Epithelial cell of prostate (primary cell): Measurements from ENCODE around the gene MYD88.

Experiments
- DNase-seq: peaks from one replicate; pipeline ENCODE4 v3.0.0-alpha.2; 2011; ENCODE audit warnings: low read depth, low spot score
- H3K27ac ChIP-seq: fragments of 450-650 bp; 2 replicates; pipeline ENCODE4 v1.5.1; 2017; ENCODE audit warnings: mild to moderate bottlenecking

The MYD88 gene

GRCh38 chr3:38111696-38112377 is 26.6 kb upstream of the MYD88 start:
- no peak overlapping the region for H3K27ac ChIP-seq

GRCh38 chr3:38112378-38112761 is 26.1 kb upstream of the MYD88 start:
- H3K27ac ChIP-seq: no peak overlapping the region
- no peak for DNase-seq

More at GRCh38 chr3:38111696-38112377, 26.6 kb upstream of the MYD88 start:
- no peak for DNase-seq

- DNase-seq: no peak
- H3K27ac ChIP-seq: no peak overlapping the region
These were observed 24.2 kb upstream of the MYD88 start for GRCh38 chr3:38114052-38114874.

- DNase-seq: no peak
- no peak overlapping the region for H3K27ac ChIP-seq
These were observed 23.4 kb upstream of the MYD88 start for GRCh38 chr3:38114875-38115644.

GRCh38 chr3:38115645-38116427 is 22.6 kb upstream of the MYD88 start:
- DNase-seq: no peak
- no peak overlapping the region for H3K27ac ChIP-seq

- no peak for DNase-seq
- no peak overlapping the region for H3K27ac ChIP-seq
These were observed 21.8 kb upstream of the MYD88 start for GRCh38 chr3:38116471-38117162.

GRCh38 chr3:38117163-38117716 is 21.2 kb upstream of the MYD88 start:
- H3K27ac ChIP-seq: no peak overlapping the region
- no peak for DNase-seq

GRCh38 chr3:38117748-38118420 is 20.6 kb upstream of the MYD88 start:
- no peak for DNase-seq
- H3K27ac ChIP-seq: no peak overlapping the region

- no peak overlapping the region for H3K27ac ChIP-seq
- DNase-seq: no peak
These were observed 19.8 kb upstream of the MYD88 start for GRCh38 chr3:38118421-38119247.

- DNase-seq: no peak
- H3K27ac ChIP-seq: no peak overlapping the region
These were observed 19.3 kb upstream of the MYD88 start for GRCh38 chr3:38119248-38119544.

- no peak overlapping the region for H3K27ac ChIP-seq
These were observed 18.4 kb upstream of the MYD88 start for GRCh38 chr3:38119821-38120692.

GRCh38 chr3:38120693-38121450 is 17.6 kb upstream of the MYD88 start:
- no peak overlapping the region for H3K27ac ChIP-seq
- DNase-seq: no peak

More at GRCh38 chr3:38119821-38120692, 18.4 kb upstream of the MYD88 start:
- DNase-seq: no peak

- no peak for DNase-seq
These were observed 17.0 kb upstream of the MYD88 start for GRCh38 chr3:38121451-38121831.

GRCh38 chr3:38121832-38122461 is 16.5 kb upstream of the MYD88 start:
- H3K27ac ChIP-seq: no peak overlapping the region
- no peak for DNase-seq

More at GRCh38 chr3:38121451-38121831, 17.0 kb upstream of the MYD88 start:
- no peak overlapping the region for H3K27ac ChIP-seq

GRCh38 chr3:38122712-38123290 is 15.7 kb upstream of the MYD88 start:
- no peak for DNase-seq

More at GRCh38 chr3:38122712-38123290, 15.7 kb upstream of the MYD88 start:
- H3K27ac ChIP-seq: no peak overlapping the region
